Progenitor cell of endocrine pancreas (in vitro differentiated cells): ENCODE results near the gene NPC1. TPM values are rescaled to one million over a fixed set of nuclear protein-coding genes. Genes with fewer than 3 reads are reported as not detected.
"Not testable (repeated sequence)": the region's sequence is repeated elsewhere in the genome, so short reads cannot be mapped to it uniquely, and the experiment has no call there.

Experiments
- DNase-seq: peaks from one replicate; pipeline ENCODE4 v3.0.0; 2021; ENCODE audit warnings: low spot score; ENCODE audit not compliant: unreplicated experiment
- H3K27ac Mint-ChIP-seq: 2 replicates; pipeline ENCODE4 v1.8.0; 2021; ENCODE audit warnings: mild to moderate bottlenecking, moderate library complexity, mixed read lengths
- H3K27me3 Mint-ChIP-seq: 2 replicates; pipeline ENCODE4 v1.8.0; 2021; ENCODE audit warnings: mixed read lengths
- H3K36me3 Mint-ChIP-seq: 2 replicates; pipeline ENCODE4 v1.8.0; 2022; ENCODE audit warnings: mixed read lengths; ENCODE audit not compliant: insufficient read depth
- H3K4me1 Mint-ChIP-seq: 2 replicates; pipeline ENCODE4 v1.8.0; 2021; ENCODE audit warnings: low read depth, mixed read lengths
- H3K4me3 Mint-ChIP-seq: 2 replicates; pipeline ENCODE4 v1.8.0; 2021; ENCODE audit warnings: low read depth, mild to moderate bottlenecking, moderate library complexity, mixed read lengths
- H3K9me3 Mint-ChIP-seq: 2 replicates; pipeline ENCODE4 v1.8.0; 2021; ENCODE audit warnings: low read depth, mixed read lengths
- total RNA-seq: library from RNA; stranded (reverse); gene quantifications from 2 replicates; pipeline ENCODE4 v1.2.1, GENCODE V29; 2021
- TF ChIP-seq, protein P1 (sequence below): fragments of 200-600 bp; sonication (generic); IDR thresholded peaks from one replicate; pipeline ENCODE4 v1.5.0; 2021; ENCODE audit warnings: antibody characterized with exemption, mild to moderate bottlenecking; ENCODE audit not compliant: unreplicated experiment

NPC1 gene
- total RNA-seq, 1 donor from 2014 or later, result 35.1 TPM

DNA sequence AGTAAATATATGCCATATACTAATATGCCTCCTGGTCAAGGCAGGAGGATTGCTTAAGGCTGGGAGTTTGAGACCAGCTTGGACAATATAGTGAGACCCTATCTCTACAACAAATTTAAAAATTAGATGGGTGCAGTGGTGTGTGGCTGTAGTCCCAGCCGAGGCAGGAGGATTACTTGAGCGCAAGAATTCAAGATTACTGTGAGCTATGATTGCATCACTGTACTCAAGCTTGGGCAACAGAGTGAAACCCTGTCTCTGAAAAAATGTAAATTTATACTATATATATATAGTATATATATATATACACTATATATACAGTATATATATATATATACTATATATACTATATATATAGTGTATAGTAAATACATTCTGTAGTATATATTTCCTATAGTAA, 30.0 kb upstream of the NPC1 start:
- H3K4me3 Mint-ChIP-seq, result no peak overlapping the region
- H3K4me1 Mint-ChIP-seq, result peaks cover 19% of the 10 kb centered on the region
- H3K27me3 Mint-ChIP-seq, result peaks cover 43% of the 10 kb centered on the region
- H3K9me3 Mint-ChIP-seq, result no peaks in the 10 kb centered on the region
- TF ChIP-seq, protein P1, sequence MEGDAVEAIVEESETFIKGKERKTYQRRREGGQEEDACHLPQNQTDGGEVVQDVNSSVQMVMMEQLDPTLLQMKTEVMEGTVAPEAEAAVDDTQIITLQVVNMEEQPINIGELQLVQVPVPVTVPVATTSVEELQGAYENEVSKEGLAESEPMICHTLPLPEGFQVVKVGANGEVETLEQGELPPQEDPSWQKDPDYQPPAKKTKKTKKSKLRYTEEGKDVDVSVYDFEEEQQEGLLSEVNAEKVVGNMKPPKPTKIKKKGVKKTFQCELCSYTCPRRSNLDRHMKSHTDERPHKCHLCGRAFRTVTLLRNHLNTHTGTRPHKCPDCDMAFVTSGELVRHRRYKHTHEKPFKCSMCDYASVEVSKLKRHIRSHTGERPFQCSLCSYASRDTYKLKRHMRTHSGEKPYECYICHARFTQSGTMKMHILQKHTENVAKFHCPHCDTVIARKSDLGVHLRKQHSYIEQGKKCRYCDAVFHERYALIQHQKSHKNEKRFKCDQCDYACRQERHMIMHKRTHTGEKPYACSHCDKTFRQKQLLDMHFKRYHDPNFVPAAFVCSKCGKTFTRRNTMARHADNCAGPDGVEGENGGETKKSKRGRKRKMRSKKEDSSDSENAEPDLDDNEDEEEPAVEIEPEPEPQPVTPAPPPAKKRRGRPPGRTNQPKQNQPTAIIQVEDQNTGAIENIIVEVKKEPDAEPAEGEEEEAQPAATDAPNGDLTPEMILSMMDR, result no peak
- H3K36me3 Mint-ChIP-seq, result no peaks in the 10 kb centered on the region
- no peak overlapping the region for H3K27ac Mint-ChIP-seq
- no peak for DNase-seq

DNA sequence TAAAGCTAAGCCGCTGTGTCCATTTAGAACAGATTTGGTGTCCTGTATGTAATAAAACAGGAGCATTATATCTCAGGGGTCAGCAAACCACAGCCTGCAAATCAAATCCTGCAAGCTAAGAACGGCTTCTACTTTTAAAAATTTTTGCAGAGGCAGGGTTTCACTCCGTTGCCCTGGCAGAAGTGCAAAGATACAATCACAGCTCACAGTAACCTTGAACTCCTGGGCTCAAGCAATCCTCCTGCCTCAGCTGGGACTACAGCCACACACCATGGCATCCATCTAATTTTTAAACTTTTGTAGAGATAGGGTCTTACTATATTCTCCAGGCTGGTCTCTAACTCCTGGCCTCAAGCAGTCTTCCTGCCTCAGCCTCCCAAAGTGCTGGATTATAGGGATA, 28.6 kb upstream of the NPC1 start:
- no peak for DNase-seq
- Mint-ChIP-seq H3K4me1 (peaks cover 20% of the 10 kb centered on the region), H3K36me3 (no peaks in the 10 kb centered on the region), H3K27ac (no peak overlapping the region), H3K4me3 (no peak overlapping the region), H3K27me3 (peaks cover 29% of the 10 kb centered on the region), H3K9me3 (no peaks in the 10 kb centered on the region)
- TF ChIP-seq, protein P1, result no peak

GRCh38 chr18:23614413-23614812, 28.1 kb upstream of the NPC1 start:
- DNase-seq, result no peak
- Mint-ChIP-seq H3K4me3 (no peak overlapping the region), H3K9me3 (no peaks in the 10 kb centered on the region), H3K36me3 (no peaks in the 10 kb centered on the region), H3K27me3 (peaks cover 29% of the 10 kb centered on the region), H3K27ac (no peak overlapping the region), H3K4me1 (peaks cover 23% of the 10 kb centered on the region)
- TF ChIP-seq, protein P1, result no peak

DNA sequence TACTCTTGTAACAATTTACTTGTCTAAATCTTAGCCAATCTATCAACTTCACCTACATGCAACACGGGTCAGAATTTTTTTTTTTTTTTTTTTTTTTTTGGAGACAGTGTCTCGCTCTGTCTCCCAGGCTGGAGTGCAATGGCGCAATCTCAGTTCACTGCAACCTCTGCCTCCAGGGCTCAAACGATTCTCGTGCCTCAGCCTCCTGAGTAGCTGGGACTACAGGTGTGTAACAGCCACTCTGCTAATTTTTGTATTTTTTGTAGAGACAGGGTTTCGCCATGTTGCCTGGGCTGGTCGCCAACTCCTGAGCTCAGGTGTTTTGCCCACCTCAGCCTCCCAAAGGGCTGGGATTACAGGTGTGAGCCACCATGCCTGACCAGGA, 26.8 kb upstream of the NPC1 start:
- H3K4me3 Mint-ChIP-seq, H3K27ac Mint-ChIP-seq, H3K36me3 Mint-ChIP-seq, DNase-seq, H3K9me3 Mint-ChIP-seq: not testable (repeated sequence)
- Mint-ChIP-seq H3K4me1 (peaks cover 20% of the 10 kb centered on the region), H3K27me3 (peaks cover 33% of the 10 kb centered on the region)

- Mint-ChIP-seq H3K27me3 (peaks cover 33% of the 10 kb centered on the region), H3K27ac (no peak overlapping the region), H3K9me3 (no peaks in the 10 kb centered on the region), H3K36me3 (no peaks in the 10 kb centered on the region), H3K4me3 (no peak overlapping the region), H3K4me1 (peaks cover 15% of the 10 kb centered on the region)
- TF ChIP-seq, protein P1, result no peak
- DNase-seq, result no peak
Observed at GRCh38 chr18:23612434-23613090, 26.3 kb upstream of the NPC1 start.

GRCh38 chr18:23609390-23610023, 23.2 kb upstream of the NPC1 start:
- Mint-ChIP-seq H3K27me3 (peaks cover 37% of the 10 kb centered on the region), H3K36me3 (no peaks in the 10 kb centered on the region), H3K9me3 (no peaks in the 10 kb centered on the region), H3K27ac (no peak overlapping the region), H3K4me3 (no peak overlapping the region), H3K4me1 (peaks cover 14% of the 10 kb centered on the region)
- TF ChIP-seq, protein P1, result no peak
- no peak for DNase-seq
